Nephron progenitor cell (in vitro differentiated cells): ENCODE data around the gene BCL6.

Experiments
- DNase-seq: peaks from one replicate; pipeline ENCODE4 v3.0.0; 2021
- H3K27ac Mint-ChIP-seq: 2 replicates; pipeline ENCODE4 v1.8.0; 2021; ENCODE audit warnings: mild to moderate bottlenecking, moderate library complexity, mixed read lengths
- H3K27me3 Mint-ChIP-seq: 2 replicates; pipeline ENCODE4 v1.8.0; 2021; ENCODE audit warnings: mild to moderate bottlenecking, low read depth, mixed read lengths; ENCODE audit not compliant: poor library complexity
- H3K36me3 Mint-ChIP-seq: 2 replicates; pipeline ENCODE4 v1.8.0; 2021; ENCODE audit warnings: low read depth, mixed read lengths
- H3K4me1 Mint-ChIP-seq: 2 replicates; pipeline ENCODE4 v1.8.0; 2021; ENCODE audit warnings: mixed read lengths
- H3K4me3 Mint-ChIP-seq: 2 replicates; pipeline ENCODE4 v1.8.0; 2021; ENCODE audit warnings: mild to moderate bottlenecking, moderate library complexity, mixed read lengths
- H3K9me3 Mint-ChIP-seq: 2 replicates; pipeline ENCODE4 v1.8.0; 2021; ENCODE audit warnings: mild to moderate bottlenecking, moderate library complexity, mixed read lengths
- CTCF ChIP-seq: fragments of 200-600 bp; sonication (generic); IDR thresholded peaks from 2 replicates; pipeline ENCODE4 v1.5.0; 2021; ENCODE audit warnings: antibody characterized with exemption

BCL6 gene

GRCh38 chr3:187769771-187770170 is 24.5 kb upstream of the BCL6 start:
- H3K27ac Mint-ChIP-seq, result no peak overlapping the region
- no peak for TF ChIP-seq CTCF
- no peak for DNase-seq
- no peaks in the 10 kb centered on the region for H3K9me3 Mint-ChIP-seq
- no peak overlapping the region for H3K4me3 Mint-ChIP-seq
- no peaks in the 10 kb centered on the region for H3K27me3 Mint-ChIP-seq
- no peaks in the 10 kb centered on the region for H3K36me3 Mint-ChIP-seq
- no peaks in the 10 kb centered on the region for H3K4me1 Mint-ChIP-seq

DNA sequence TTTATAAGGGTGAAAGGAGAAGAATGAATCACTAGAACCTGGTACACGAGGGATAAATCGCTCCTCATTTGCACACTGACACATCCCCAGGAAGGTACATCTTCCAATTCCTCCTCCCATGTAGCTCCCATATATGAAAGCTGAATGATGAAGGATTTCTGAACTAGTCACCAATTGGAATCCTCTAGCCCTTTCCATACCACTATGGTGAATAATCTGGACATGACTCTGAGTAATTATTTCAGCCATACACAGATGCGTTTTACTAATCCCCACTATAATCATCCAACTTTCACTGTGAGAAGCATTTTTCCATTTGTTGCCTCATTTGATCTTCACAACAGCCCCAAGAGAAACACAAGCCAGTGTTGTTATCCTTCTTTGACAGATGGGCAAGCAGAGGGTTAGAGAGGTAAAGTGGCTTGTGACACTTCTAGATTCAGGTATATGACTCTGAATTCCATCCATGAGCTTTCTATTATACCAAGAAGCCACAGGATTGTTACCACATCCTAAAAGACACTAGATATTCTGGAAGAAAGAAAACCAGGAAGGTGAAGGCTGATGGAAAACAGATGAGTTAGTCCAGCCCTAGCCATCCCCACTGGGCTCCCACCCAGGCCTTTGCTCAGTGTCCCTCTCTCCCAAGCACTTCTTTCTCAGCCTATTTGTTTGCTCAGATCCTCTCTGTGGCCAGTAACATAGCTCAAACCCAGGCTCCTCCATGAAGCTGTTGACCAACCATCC is 22.2 kb upstream of the BCL6 start:
- no peak for DNase-seq
- Mint-ChIP-seq H3K36me3 (no peaks in the 10 kb centered on the region), H3K27me3 (peaks cover 3% of the 10 kb centered on the region), H3K27ac (no peak overlapping the region), H3K9me3 (no peaks in the 10 kb centered on the region), H3K4me3 (no peak overlapping the region), H3K4me1 (peaks cover 8% of the 10 kb centered on the region)
- TF ChIP-seq CTCF, result no peak

GRCh38 chr3:187765342-187765741 is 20.1 kb upstream of the BCL6 start:
- Mint-ChIP-seq H3K4me3 (no peak overlapping the region), H3K27ac (no peak overlapping the region), H3K9me3 (no peaks in the 10 kb centered on the region), H3K36me3 (no peaks in the 10 kb centered on the region), H3K27me3 (peaks cover 6% of the 10 kb centered on the region), H3K4me1 (peaks cover 8% of the 10 kb centered on the region)
- DNase-seq, result no peak
- TF ChIP-seq CTCF, result no peak

- no peak overlapping the region for H3K4me3 Mint-ChIP-seq
- no peak for DNase-seq
- TF ChIP-seq CTCF, result no peak
- H3K27me3 Mint-ChIP-seq, result peaks cover 6% of the 10 kb centered on the region
- H3K36me3 Mint-ChIP-seq, result no peaks in the 10 kb centered on the region
- no peak overlapping the region for H3K27ac Mint-ChIP-seq
- H3K4me1 Mint-ChIP-seq, result peaks cover 8% of the 10 kb centered on the region
- no peaks in the 10 kb centered on the region for H3K9me3 Mint-ChIP-seq
Observed at GRCh38 chr3:187763850-187764648, 18.8 kb upstream of the BCL6 start.

DNA sequence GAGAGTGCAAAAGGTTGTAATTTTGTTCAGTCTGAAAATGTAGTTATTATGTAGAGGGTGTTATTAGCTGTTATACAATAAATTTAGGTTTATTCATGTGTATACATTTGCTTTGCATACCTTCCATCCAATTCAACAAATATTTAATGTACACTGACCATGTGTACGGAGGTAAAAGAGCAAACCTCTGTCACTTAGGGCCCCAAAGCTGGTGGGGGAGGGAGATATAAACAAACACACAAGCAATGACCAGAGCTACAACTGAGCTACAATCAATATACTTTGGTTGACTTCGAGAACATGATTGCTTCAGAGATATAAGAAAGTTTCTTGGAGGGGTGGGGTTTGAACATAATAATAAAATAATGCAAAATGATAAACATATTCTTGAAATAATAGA is 17.5 kb upstream of the BCL6 start:
- no peak overlapping the region for H3K4me3 Mint-ChIP-seq
- H3K36me3 Mint-ChIP-seq, result no peaks in the 10 kb centered on the region
- peaks cover 8% of the 10 kb centered on the region for H3K4me1 Mint-ChIP-seq
- H3K27ac Mint-ChIP-seq, result no peak overlapping the region
- peaks cover 10% of the 10 kb centered on the region for H3K27me3 Mint-ChIP-seq
- no peak for TF ChIP-seq CTCF
- no peaks in the 10 kb centered on the region for H3K9me3 Mint-ChIP-seq
- no peak for DNase-seq
